Liver (tissue), 9 donors: ENCODE measurements around the gene HGD. TPM values are rescaled to one million over a fixed set of nuclear protein-coding genes. Genes with fewer than 3 reads are reported as not detected.
A peak's percentile ranks its signal among the peaks of the same experiment; 100 is the strongest.
"Not testable (repeated sequence)": the region's sequence is repeated elsewhere in the genome, so short reads cannot be mapped to it uniquely, and the experiment has no call there.

Source experiments
- DNase-seq: peaks from one replicate; pipeline ENCODE4 v3.0.0-alpha.2; 2017; ENCODE audit warnings: low spot score
- H3K27ac ChIP-seq, 2 donors: one replicate each; pipeline ENCODE4 v1.7.0; 2013; ENCODE audit warnings: inconsistent platforms in 2 of 2, low read length in 2 of 2, control low read depth in 1 of 2, low read depth in 1 of 2, mild to moderate bottlenecking in 1 of 2
- H3K27me3 ChIP-seq, 4 donors: one replicate each; pipeline versions ENCODE4 v1.6.1 to v1.7.0; 2013; ENCODE audit warnings: low read length in 3 of 4, inconsistent platforms in 1 of 4, mild to moderate bottlenecking in 1 of 4, moderate library complexity in 1 of 4; ENCODE audit not compliant: control insufficient read depth in 4 of 4, insufficient read depth in 4 of 4
- H3K36me3 ChIP-seq, 4 donors: one replicate each; pipeline versions ENCODE4 v1.6.1 to v1.7.0; 2013; ENCODE audit warnings: low read length in 3 of 4, mild to moderate bottlenecking in 3 of 4, low read depth in 1 of 4, moderate library complexity in 1 of 4; ENCODE audit not compliant: control insufficient read depth in 4 of 4, insufficient read depth in 3 of 4
- H3K4me1 ChIP-seq, 4 donors: one replicate each; pipeline versions ENCODE4 v1.6.1 to v1.7.0; 2013; ENCODE audit warnings: low read length in 3 of 4, mild to moderate bottlenecking in 3 of 4, moderate library complexity in 1 of 4; ENCODE audit not compliant: control insufficient read depth in 4 of 4, insufficient read depth in 4 of 4
- H3K4me3 ChIP-seq, 3 donors: one replicate each; pipeline versions ENCODE4 v1.6.1 to v1.7.0; 2013; ENCODE audit warnings: low read length in 3 of 3, control low read depth in 1 of 3, low read depth in 1 of 3, mild to moderate bottlenecking in 1 of 3
- H3K9ac ChIP-seq, 2 donors: one replicate each; pipeline ENCODE4 v1.7.0; 2013; ENCODE audit warnings: low read length in 2 of 2, mild to moderate bottlenecking in 2 of 2, moderate library complexity in 2 of 2, control low read depth in 1 of 2, low read depth in 1 of 2
- H3K9me3 ChIP-seq, 4 donors: one replicate each; pipeline versions ENCODE4 v1.6.1 to v1.7.0; 2013; ENCODE audit warnings: low read length in 3 of 4; ENCODE audit not compliant: control insufficient read depth in 4 of 4
- EGR1 ChIP-seq, 2 donors: IDR thresholded peaks; 2 replicates each; pipeline ENCODE4 v1.6.1; 2016 to 2018; ENCODE audit warnings: antibody characterized with exemption in 2 of 2, low read depth in 2 of 2
- FOXA1 ChIP-seq: IDR thresholded peaks from 2 replicates; pipeline ENCODE4 v1.6.1; 2016; ENCODE audit warnings: antibody characterized with exemption
- FOXA2 ChIP-seq: IDR thresholded peaks from 2 replicates; pipeline ENCODE4 v1.6.1; 2016; ENCODE audit warnings: antibody characterized with exemption
- GABPA ChIP-seq, 2 donors: IDR thresholded peaks in 1 of 2; conservative IDR thresholded peaks in 1 of 2; 2 replicates each; pipeline ENCODE4 v1.6.1; 2016; ENCODE audit warnings: antibody characterized with exemption in 2 of 2, mild to moderate bottlenecking in 1 of 2, moderate library complexity in 1 of 2
- HNF4A ChIP-seq, 2 donors: conservative IDR thresholded peaks; 2 replicates each; pipeline ENCODE4 v1.6.1; 2016; ENCODE audit warnings: antibody characterized with exemption in 2 of 2, mild to moderate bottlenecking in 2 of 2
- HNF4G ChIP-seq: IDR thresholded peaks from 2 replicates; pipeline ENCODE4 v1.6.1; 2016; ENCODE audit warnings: antibody characterized with exemption
- JUND ChIP-seq, 2 donors: IDR thresholded peaks; 2 replicates each; pipeline ENCODE4 v1.6.1; 2016; ENCODE audit warnings: antibody characterized with exemption in 2 of 2
- NR2F2 ChIP-seq: IDR thresholded peaks from 2 replicates; pipeline ENCODE4 v1.6.1; 2016; ENCODE audit warnings: antibody characterized with exemption
- RAD21 ChIP-seq, 2 donors: IDR thresholded peaks; 2 replicates each; pipeline ENCODE4 v1.6.1; 2016; ENCODE audit warnings: antibody characterized with exemption in 2 of 2, mild to moderate bottlenecking in 2 of 2
- RXRA ChIP-seq, 2 donors: IDR thresholded peaks; 2 replicates each; pipeline ENCODE4 v1.6.1; 2017 to 2018; ENCODE audit warnings: antibody characterized with exemption in 2 of 2, mild to moderate bottlenecking in 1 of 2
- SP1 ChIP-seq: IDR thresholded peaks from 2 replicates; pipeline ENCODE4 v1.6.1; 2018; ENCODE audit warnings: antibody characterized with exemption, mild to moderate bottlenecking
- TAF1 ChIP-seq: conservative IDR thresholded peaks from 2 replicates; pipeline ENCODE4 v1.6.1; 2016; ENCODE audit warnings: antibody characterized with exemption, mild to moderate bottlenecking
- YY1 ChIP-seq: IDR thresholded peaks from 2 replicates; pipeline ENCODE4 v1.6.1; 2016; ENCODE audit warnings: antibody characterized with exemption, mild to moderate bottlenecking
- WGBS: extraction: QIAGEN DNeasy Blood & Tissue Kit; methylation state at CpG from one replicate; pipeline ENCODE4 v1.1.7; 2013; 5-methylcytosine and 5-hydroxymethylcytosine counted together
- polyA plus RNA-seq, 2 donors: library from polyadenylated mRNA; stranded (reverse) in 1 of 2; unstranded in 1 of 2; fragments of 200-250 nt in 1 of 2; fragments of >200 nt in 1 of 2; fragmentation: Nextera tagmentation in 1 of 2; extraction: Ambion mirVana in 1 of 2; gene quantifications; one replicate each; pipeline versions ENCODE4 v1.2.1 to v1.2.3, GENCODE V29; 2013 to 2015
- total RNA-seq, 2 donors: library from RNA; depleted of rRNA; stranded (reverse); fragments of >200 nt; gene quantifications; one replicate each; pipeline ENCODE4 v1.2.3, GENCODE V29; 2014
- TF ChIP-seq, protein P1 (sequence below): IDR thresholded peaks from 2 replicates; pipeline ENCODE4 v1.6.1; 2016; ENCODE audit warnings: antibody characterized with exemption, mild to moderate bottlenecking
- TF ChIP-seq, protein P2 (sequence below): IDR thresholded peaks from 2 replicates; pipeline ENCODE4 v1.6.1; 2016; ENCODE audit warnings: antibody characterized with exemption
- TF ChIP-seq, protein P3 (sequence below): IDR thresholded peaks from 2 replicates; pipeline ENCODE4 v1.6.1; 2016; ENCODE audit warnings: antibody characterized with exemption
- donor health status: healthy.
- donor health status: healthy.
- donor health status: healthy.
- donor health status: healthy.
- donor health status: healthy.

Gene HGD
- total and polyA plus RNA-seq, 4 donors = 83.5 to 326 (median 246) TPM

- TF ChIP-seq, protein P1, sequence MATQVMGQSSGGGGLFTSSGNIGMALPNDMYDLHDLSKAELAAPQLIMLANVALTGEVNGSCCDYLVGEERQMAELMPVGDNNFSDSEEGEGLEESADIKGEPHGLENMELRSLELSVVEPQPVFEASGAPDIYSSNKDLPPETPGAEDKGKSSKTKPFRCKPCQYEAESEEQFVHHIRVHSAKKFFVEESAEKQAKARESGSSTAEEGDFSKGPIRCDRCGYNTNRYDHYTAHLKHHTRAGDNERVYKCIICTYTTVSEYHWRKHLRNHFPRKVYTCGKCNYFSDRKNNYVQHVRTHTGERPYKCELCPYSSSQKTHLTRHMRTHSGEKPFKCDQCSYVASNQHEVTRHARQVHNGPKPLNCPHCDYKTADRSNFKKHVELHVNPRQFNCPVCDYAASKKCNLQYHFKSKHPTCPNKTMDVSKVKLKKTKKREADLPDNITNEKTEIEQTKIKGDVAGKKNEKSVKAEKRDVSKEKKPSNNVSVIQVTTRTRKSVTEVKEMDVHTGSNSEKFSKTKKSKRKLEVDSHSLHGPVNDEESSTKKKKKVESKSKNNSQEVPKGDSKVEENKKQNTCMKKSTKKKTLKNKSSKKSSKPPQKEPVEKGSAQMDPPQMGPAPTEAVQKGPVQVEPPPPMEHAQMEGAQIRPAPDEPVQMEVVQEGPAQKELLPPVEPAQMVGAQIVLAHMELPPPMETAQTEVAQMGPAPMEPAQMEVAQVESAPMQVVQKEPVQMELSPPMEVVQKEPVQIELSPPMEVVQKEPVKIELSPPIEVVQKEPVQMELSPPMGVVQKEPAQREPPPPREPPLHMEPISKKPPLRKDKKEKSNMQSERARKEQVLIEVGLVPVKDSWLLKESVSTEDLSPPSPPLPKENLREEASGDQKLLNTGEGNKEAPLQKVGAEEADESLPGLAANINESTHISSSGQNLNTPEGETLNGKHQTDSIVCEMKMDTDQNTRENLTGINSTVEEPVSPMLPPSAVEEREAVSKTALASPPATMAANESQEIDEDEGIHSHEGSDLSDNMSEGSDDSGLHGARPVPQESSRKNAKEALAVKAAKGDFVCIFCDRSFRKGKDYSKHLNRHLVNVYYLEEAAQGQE = no peak
- no peak for TF ChIP-seq FOXA1
- no peak for TF ChIP-seq RAD21 (IDR thresholded peaks at IDR 0.05)
- no peak for TF ChIP-seq NR2F2
- TF ChIP-seq, protein P2, sequence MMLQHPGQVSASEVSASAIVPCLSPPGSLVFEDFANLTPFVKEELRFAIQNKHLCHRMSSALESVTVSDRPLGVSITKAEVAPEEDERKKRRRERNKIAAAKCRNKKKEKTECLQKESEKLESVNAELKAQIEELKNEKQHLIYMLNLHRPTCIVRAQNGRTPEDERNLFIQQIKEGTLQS = no peak
- no peak for TF ChIP-seq TAF1
Measured at GRCh38 chr3:120622457-120622856, 59.6 kb downstream of the HGD start (continued).

GRCh38 chr3:120616745-120617144, 65.3 kb downstream of the HGD start:
- DNase-seq = not testable (repeated sequence)

GRCh38 chr3:120615847-120616609, 66.0 kb downstream of the HGD start:
- Histone ChIP-seq H3K36me3 (no peaks in the 10 kb centered on the region), H3K4me1 (no peaks in the 10 kb centered on the region), H3K9ac (no peak overlapping the region), H3K27me3 (no peaks in the 10 kb centered on the region), H3K4me3 (no peak overlapping the region), H3K9me3 (no peaks in the 10 kb centered on the region), H3K27ac (no peak overlapping the region)
- no peak for DNase-seq
- 82% methylated on average over 13 of the region's 13 CpGs for WGBS
- TF ChIP-seq HNF4A (conservative IDR thresholded peaks at IDR 0.05) (no peak), EGR1 (IDR thresholded peaks at IDR 0.05; ENCODE audit: low read depth in 2 of 2) (no peak), SP1 (no peak), YY1 (peak; percentile 29)

More at GRCh38 chr3:120616745-120617144, 65.3 kb downstream of the HGD start:
- not testable (repeated sequence) for H3K27me3 ChIP-seq, H3K4me3 ChIP-seq, H3K36me3 ChIP-seq, H3K4me1 ChIP-seq, H3K27ac ChIP-seq, H3K9me3 ChIP-seq, H3K9ac ChIP-seq
- 90% methylated on average over 8 of the region's 8 CpGs for WGBS

DNA sequence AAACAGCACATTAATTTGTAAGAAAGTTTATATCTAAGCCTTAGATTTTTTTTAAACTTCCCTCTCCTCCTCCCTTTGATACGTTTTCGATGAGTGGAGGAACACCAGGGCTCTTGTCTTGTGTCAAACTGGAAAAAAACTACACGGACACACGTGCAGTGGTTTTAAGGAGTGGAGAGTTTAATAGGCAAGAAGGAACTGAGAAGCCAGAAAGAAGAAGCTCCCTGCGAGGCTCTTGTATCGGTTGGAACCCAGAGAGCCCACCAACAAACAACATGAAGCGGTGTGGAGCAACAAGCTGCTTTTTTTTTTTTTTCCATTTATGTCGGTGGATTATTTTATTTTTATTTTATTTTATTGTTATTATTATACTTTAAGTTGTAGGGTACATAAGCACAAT, 67.3 kb downstream of the HGD start:
- H3K4me3 ChIP-seq = no peak overlapping the region
- H3K9ac ChIP-seq = no peak overlapping the region
- WGBS = 88% methylated on average over 8 of the region's 8 CpGs
- H3K4me1 ChIP-seq = no peaks in the 10 kb centered on the region
- H3K27ac ChIP-seq = no peak overlapping the region
- H3K27me3 ChIP-seq = no peaks in the 10 kb centered on the region
- no peaks in the 10 kb centered on the region for H3K9me3 ChIP-seq
- no peak for DNase-seq
- H3K36me3 ChIP-seq = no peaks in the 10 kb centered on the region
- TF ChIP-seq FOXA2 (no peak), JUND (IDR thresholded peaks at IDR 0.05) (no peak), FOXA1 (no peak), EGR1 (IDR thresholded peaks at IDR 0.05; ENCODE audit: low read depth in 2 of 2) (no peak), SP1 (no peak), HNF4A (conservative IDR thresholded peaks at IDR 0.05) (no peak), GABPA (IDR thresholded peaks at IDR 0.05 in 1 of 2, conservative IDR thresholded peaks at IDR 0.05 in 1 of 2) (no peak), YY1 (no peak), HNF4G (no peak), TAF1 (no peak), RXRA (IDR thresholded peaks at IDR 0.05) (no peak), RAD21 (IDR thresholded peaks at IDR 0.05) (no peak)
- TF ChIP-seq, protein P3, sequence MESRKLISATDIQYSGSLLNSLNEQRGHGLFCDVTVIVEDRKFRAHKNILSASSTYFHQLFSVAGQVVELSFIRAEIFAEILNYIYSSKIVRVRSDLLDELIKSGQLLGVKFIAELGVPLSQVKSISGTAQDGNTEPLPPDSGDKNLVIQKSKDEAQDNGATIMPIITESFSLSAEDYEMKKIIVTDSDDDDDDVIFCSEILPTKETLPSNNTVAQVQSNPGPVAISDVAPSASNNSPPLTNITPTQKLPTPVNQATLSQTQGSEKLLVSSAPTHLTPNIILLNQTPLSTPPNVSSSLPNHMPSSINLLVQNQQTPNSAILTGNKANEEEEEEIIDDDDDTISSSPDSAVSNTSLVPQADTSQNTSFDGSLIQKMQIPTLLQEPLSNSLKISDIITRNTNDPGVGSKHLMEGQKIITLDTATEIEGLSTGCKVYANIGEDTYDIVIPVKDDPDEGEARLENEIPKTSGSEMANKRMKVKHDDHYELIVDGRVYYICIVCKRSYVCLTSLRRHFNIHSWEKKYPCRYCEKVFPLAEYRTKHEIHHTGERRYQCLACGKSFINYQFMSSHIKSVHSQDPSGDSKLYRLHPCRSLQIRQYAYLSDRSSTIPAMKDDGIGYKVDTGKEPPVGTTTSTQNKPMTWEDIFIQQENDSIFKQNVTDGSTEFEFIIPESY = no peak
- TF ChIP-seq, protein P1 = no peak
